Left cardiac atrium (tissue), 4 donors: Measurements from ENCODE around the gene DPP6. TPM values are rescaled to one million over a fixed set of nuclear protein-coding genes. Genes with fewer than 3 reads are reported as not detected.

Experiments used
- ATAC-seq, 2 donors: fragments of 200-7000 bp; cut with Tn5 transposase; one replicate each; pipeline ENCODE4 v1.9.1; 2020; ENCODE audit warnings: mild to moderate bottlenecking in 2 of 2, moderate library complexity in 2 of 2
- DNase-seq: peaks from one replicate; pipeline ENCODE4 v3.0.0-alpha.2; 2020
- intact Hi-C, 2 donors: fragments of 100-400 bp; cut with DNase I; formaldehyde crosslinking; loops; one replicate each; pipeline versions ENCODE4 v1.14.1 to v1.15.1; 2022 to 2023
- total RNA-seq, 2 donors: library from RNA; stranded (reverse); fragmentation: NEBNext Ultra II Directional; extraction: Animal tissue kit (Norgen Biotek cat#: 25700); gene quantifications; one replicate each; pipeline ENCODE4 v1.2.1, GENCODE V29; 2021
- donor health status: DM: no; HTN: yes; CAD: no.
- donor health status: DM: no; HTN: yes; CAD: no; lungs with severe emphysema.
- donor health status: DM: yes; HTN: yes; CAD: no.
- donor health status: Dilated cardiomyopathy.

Gene DPP6
- total RNA-seq, 2 donors from 2014 or later, result 0.42 to 0.56 TPM

- DNase-seq (no peak), ATAC-seq (no peak)
- intact Hi-C loops, result no loop called here
Measured at GRCh38 chr7:154789404-154789803, 737.2 kb downstream of the DPP6 start.

- intact Hi-C loops, result no loop called here
- ATAC-seq (no peak), DNase-seq (no peak)
Measured at GRCh38 chr7:154791611-154792010, 739.4 kb downstream of the DPP6 start.

GRCh38 chr7:154792436-154793055, 740.3 kb downstream of the DPP6 start:
- no peak for ATAC-seq
- intact Hi-C loops, result no loop called here

GRCh38 chr7:154794147-154794780, 742.1 kb downstream of the DPP6 start:
- ATAC-seq (peak in 1 of 2 donors; percentile 32), DNase-seq (no peak)
- intact Hi-C loops, result no loop called here

More at GRCh38 chr7:154792436-154793055, 740.3 kb downstream of the DPP6 start:
- DNase-seq, result no peak

- no peak for ATAC-seq
- intact Hi-C loops, result no loop called here
- no peak for DNase-seq
Measured at GRCh38 chr7:154795014-154795413, 742.8 kb downstream of the DPP6 start.

- ATAC-seq (no peak), DNase-seq (no peak)
- intact Hi-C loops, result no loop called here
Measured at GRCh38 chr7:154795437-154795836, 743.2 kb downstream of the DPP6 start.

GRCh38 chr7:154804449-154804848, 752.3 kb downstream of the DPP6 start:
- no peak for DNase-seq
- intact Hi-C loops, result no loop called here
- no peak for ATAC-seq

GRCh38 chr7:154812027-154812426, 759.8 kb downstream of the DPP6 start:
- intact Hi-C loops, result no loop called here
- no peak for DNase-seq
- no peak for ATAC-seq

- ATAC-seq, result no peak
- DNase-seq, result no peak
- intact Hi-C loops, result no loop called here
Measured at GRCh38 chr7:154817224-154817896, 765.2 kb downstream of the DPP6 start.

- no peak for DNase-seq
- no peak for ATAC-seq
- intact Hi-C loops, result no loop called here
Measured at GRCh38 chr7:154827007-154827406, 774.8 kb downstream of the DPP6 start.

GRCh38 chr7:154832557-154833138, 780.5 kb downstream of the DPP6 start:
- ATAC-seq (no peak), DNase-seq (no peak)
- intact Hi-C loops, result no loop called here

- no peak for ATAC-seq
- no peak for DNase-seq
- intact Hi-C loops, result no loop called here
Measured at GRCh38 chr7:154836021-154836448, 783.8 kb downstream of the DPP6 start.

GRCh38 chr7:154837087-154837486, 784.9 kb downstream of the DPP6 start:
- DNase-seq (no peak), ATAC-seq (no peak)
- intact Hi-C loops, result no loop called here

GRCh38 chr7:154837622-154838021, 785.4 kb downstream of the DPP6 start:
- ATAC-seq (no peak), DNase-seq (no peak)
- intact Hi-C loops, result no loop called here

GRCh38 chr7:154840086-154840485, 787.9 kb downstream of the DPP6 start:
- DNase-seq (no peak), ATAC-seq (no peak)
- intact Hi-C loops, result no loop called here

GRCh38 chr7:154841731-154842331, 789.6 kb downstream of the DPP6 start:
- intact Hi-C loops, result no loop called here
- DNase-seq, result no peak
- no peak for ATAC-seq

- no peak for ATAC-seq
- no peak for DNase-seq
- intact Hi-C loops, result no loop called here
Measured at GRCh38 chr7:154842591-154842990, 790.4 kb downstream of the DPP6 start.

GRCh38 chr7:154843670-154844237, 791.6 kb downstream of the DPP6 start:
- ATAC-seq (no peak), DNase-seq (no peak)
- intact Hi-C loops, result no loop called here

- no peak for DNase-seq
- ATAC-seq, result no peak
- intact Hi-C loops, result no loop called here
Measured at GRCh38 chr7:154844499-154844898, 792.3 kb downstream of the DPP6 start.

GRCh38 chr7:154844955-154845354, 792.8 kb downstream of the DPP6 start:
- intact Hi-C loops, result no loop called here
- no peak for DNase-seq
- ATAC-seq, result no peak
